ENCODE measurements around the gene PRKN.
A peak's percentile ranks its signal among the peaks of the same experiment; 100 is the strongest.

Gene PRKN

DNA sequence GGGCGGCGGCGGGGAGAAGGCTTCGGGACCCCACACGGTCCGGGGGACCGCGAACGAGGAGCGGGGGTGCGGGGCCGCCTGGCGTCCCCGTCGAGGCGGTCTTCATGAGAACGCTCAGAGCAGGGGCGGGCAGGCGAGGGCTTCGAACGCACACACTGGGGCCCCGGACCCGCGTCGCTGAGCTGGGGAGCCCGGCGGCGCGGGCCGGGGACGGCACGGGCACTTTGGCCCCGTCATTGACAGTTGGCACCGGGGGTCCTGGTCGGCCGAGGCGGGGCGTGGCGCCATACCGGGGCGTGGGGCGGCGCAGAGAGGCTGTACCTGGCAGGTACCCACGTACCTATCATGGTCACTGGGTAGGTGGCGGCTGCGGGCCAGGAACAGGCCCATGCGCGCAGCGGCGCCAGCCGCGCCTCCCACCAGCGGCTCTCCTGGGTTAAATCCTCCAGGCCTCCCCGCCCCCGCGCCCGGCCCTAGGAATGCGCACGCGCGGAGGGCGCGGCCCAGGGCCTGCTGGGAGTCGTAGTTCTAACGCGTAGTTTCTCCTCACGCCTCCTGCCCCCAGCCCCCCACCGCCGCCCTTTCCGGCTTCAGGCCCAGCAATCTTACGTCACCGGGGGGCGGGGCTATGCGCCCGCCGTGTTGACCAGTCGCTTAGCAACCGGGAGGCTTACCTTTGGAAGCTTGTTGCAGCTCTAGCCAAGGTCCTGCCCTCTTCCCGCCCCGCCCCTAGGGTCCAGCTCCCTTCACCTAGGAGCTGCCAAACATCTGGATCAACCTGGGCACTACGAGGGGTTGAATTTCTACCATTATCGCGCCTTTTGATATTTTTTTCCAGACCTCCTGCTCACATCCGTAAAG lies at the start of gene PRKN, which contains the start of gene PACRG:
PRKN (minus strand) TSS at position 445 of the 861 bp plus-strand sequence.
PACRG (plus strand) TSS at position 653 of the 861 bp plus-strand sequence.
- DNase-seq, result peak; percentile 100

GRCh38 chr6:162777091-162777490 lies 49.5 kb upstream of the PRKN start:
- no peak for DNase-seq

GRCh38 chr6:162773996-162774395 lies 46.4 kb upstream of the PRKN start:
- peak; percentile 47 for DNase-seq

DNA sequence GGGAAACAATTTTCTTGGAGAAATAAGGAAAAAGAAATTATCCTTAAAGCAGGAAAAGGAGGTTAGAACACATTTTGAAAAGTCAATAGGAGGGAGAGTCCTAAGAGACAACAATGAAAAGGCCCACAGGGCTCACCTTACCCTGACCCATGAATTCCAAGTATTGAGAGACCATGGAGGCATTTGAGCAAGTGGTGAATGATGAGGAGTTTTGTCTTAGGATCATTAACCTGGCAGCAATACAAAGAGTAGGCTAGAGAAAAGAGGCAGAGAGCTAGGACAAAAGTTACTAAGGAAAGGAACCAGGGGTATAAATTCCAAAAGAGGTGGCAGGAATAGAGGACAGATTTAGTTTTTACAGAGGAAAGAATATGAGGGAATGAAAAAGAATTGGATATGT lies 44.9 kb upstream of the PRKN start:
- no peak for DNase-seq

- no peak for DNase-seq
Observed at GRCh38 chr6:162770955-162771354, 43.4 kb upstream of the PRKN start.

DNA sequence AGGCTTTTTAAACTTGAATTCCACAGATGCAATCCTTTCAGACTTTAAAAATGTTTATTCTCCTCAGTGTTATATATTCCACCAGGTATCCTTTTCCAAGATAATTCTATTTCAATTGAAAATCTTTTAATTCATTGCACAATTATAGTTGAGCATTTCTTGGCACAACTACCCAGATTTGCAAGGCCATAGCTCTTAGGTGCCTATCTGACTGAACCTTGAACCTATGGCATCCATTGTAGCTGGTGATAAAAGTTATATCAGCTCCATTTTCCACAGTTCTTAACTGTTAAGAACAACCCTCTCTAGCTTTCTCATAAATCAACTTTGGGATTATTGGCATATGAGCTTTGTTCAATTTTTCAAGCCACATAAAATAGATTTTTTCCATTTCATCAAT lies 42.6 kb upstream of the PRKN start:
- DNase-seq, result no peak

GRCh38 chr6:162753775-162754174 lies 26.2 kb upstream of the PRKN start:
- no peak for DNase-seq

GRCh38 chr6:162751211-162751859 lies 23.8 kb upstream of the PRKN start:
- no peak for DNase-seq

GRCh38 chr6:162750776-162751175 lies 23.2 kb upstream of the PRKN start:
- DNase-seq, result peak; percentile 53

GRCh38 chr6:162736961-162737360 lies 9.4 kb upstream of the PRKN start:
- DNase-seq, result peak; percentile 93

DNA sequence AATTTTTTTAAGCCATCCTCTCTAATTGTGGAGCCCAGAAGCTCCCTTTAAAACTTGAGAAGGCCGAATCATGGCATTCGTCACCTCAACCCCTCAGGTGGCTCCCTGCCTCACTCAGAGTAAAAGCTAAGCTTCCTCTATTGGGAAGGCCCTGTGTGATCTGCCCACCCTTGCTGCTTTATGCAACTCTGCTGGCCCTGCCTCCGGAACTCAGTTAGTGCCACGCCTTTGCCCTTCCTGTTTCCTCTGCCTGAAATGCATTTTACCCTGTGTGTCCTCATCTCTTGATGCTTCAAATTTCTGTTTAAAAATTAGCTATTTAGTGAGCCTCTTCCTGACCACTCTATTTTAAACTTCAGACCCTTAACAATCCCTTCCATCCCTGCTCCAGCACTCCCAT lies 5.9 kb upstream of the PRKN start:
- peak; percentile 63 for DNase-seq

- DNase-seq, result no peak
Observed at GRCh38 chr6:162730502-162730901, 2.9 kb upstream of the PRKN start.

- DNase-seq, result peak; percentile 49
Observed at GRCh38 chr6:162728706-162729105, 1.1 kb upstream of the PRKN start.

GRCh38 chr6:162728197-162728596 lies 631 bp upstream of the PRKN start:
- no peak for DNase-seq

DNA sequence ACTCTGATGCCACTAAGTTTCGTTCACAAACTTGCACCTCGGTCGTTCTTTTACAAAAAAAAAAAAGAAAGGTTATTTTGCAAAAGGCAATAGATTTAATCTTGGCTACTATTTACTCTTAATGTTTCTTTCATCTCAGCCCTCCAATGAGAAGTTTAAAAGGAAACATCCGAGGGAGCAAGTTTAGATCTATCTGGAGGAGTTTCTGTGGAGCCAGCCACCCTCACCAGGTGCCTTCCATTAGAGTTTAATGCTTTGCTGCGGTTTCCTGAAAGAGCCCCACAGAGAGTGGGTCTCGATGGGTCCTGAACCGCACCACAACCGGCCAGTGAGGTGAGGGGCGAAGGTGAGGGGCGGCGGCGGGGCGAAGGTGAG lies 632 bp downstream of the PRKN start:
- peak; percentile 76 for DNase-seq

GRCh38 chr6:162722633-162723032 lies 4.9 kb downstream of the PRKN start:
- no peak for DNase-seq

GRCh38 chr6:162722226-162722625 lies 5.3 kb downstream of the PRKN start:
- DNase-seq, result peak; percentile 30

GRCh38 chr6:162721404-162721687 lies 6.2 kb downstream of the PRKN start:
- no peak for DNase-seq

DNA sequence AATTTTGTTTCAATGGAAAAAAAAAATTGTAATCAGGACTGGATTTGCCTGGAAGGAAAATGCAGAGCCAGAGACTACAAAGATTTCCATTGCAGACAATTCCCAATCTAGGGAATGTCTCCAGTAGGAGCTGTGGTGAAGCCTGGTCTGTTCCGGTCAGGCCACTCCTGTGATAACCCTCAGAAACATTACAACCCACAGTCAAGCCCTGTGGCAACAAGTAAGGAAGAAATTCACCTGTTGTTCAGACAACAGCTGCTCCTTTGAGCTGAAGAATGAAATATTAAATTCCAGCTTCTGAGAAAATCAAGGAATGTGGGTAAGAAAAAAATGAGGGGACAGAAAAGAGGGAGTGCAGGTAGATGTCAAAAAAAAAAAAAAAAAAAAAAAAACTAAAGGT lies 8.0 kb downstream of the PRKN start:
- no peak for DNase-seq

DNA sequence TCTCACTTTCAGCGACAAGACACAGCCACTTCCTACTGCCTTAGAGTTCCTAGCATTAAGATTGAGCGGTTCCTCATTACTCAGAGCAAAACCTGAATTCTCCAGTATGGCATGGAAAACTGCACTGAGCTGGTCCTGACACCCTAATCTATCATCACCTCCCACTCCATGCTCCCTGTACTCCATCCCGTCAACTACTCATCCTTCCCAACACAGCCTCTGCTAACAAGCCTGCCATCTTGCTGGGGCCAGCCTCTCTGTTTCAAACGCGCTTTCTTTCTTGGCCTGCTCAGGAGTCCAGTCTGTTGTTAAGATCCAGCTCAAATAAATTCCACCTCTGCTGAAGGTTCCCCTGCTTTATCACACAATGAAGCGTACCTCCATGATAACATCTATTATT lies 12.0 kb downstream of the PRKN start:
- no peak for DNase-seq

DNA sequence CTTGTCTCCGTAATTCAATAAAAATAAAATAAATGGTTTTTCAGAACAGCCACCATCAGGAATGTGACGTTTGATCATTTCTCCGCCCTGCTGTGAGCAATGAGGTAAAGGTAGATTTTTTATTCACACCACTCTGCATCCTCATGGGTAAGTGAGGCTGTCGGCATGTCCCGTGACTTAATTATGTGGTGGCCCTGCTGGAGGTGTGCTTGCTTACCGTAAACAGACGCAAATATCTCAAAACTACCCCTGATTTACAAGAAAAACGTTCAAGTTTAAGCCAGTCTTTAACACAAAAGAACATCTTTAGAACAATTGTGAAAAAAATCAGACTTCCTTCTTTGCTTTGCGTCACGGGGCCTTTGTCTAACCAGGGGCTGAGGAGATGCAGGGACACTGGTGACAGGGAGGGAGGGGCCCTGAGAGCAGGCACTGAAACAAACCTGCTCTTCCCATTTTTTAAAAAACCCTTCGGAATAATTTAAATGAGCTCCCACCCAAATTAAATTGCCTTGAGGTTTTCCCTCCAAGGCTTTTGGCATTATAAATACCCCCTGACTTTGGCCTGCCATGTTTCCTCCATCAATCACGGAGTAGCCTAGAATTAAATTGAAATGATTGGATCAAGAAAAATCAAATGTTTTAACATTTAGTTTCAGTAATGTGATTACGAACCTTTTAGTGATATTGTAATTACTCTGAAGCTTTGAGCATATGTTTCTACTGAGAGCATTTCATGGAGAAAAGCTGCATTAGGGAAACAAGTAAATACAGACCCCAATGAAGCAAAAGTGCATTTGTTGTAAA lies 13.4 kb downstream of the PRKN start:
- peak; percentile 66 for DNase-seq

GRCh38 chr6:162712694-162713093 lies 14.9 kb downstream of the PRKN start:
- DNase-seq, result no peak

DNA sequence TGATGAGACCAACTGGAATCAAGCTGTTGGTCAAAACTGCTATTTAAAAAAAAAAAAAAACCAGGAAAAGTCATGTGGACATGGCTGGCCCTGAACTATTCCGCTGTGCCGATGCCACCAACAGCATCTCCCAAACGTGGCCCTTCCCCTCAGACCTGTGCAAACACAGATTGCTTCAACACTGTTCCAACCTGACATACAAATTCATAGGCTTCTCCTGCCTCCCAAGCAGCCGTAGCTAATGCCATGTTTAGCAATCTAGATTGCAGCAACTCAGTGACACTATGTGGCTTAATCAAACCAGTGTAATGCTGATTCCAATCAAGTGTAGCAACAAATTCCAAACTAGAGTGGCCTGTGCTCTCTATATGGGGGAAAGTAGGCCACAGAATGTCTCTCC lies 16.2 kb downstream of the PRKN start:
- no peak for DNase-seq

DNA sequence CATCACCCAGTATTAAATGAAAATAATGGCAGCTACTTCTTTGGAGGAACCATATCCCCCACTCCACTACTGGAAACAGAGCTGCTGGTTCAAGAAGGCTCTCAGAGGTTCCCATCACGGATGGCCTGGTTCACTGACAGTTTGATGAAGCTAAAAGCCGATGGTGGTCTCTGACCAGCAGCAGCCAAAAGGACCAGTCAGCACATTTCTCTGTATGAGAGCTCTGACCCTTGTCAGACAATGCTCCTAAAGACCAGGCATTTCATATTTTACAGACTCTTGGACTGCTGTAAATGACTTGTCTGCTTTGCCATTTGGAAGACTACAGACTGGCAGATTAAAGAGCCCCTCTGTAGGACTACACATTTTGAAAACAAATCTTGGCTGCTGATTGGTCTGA lies 16.6 kb downstream of the PRKN start:
- no peak for DNase-seq

All from NCI-H69 (cell line).